Parathyroid adenoma (tissue), 2 donors: ENCODE data around the gene OR11H1.
"Not testable (repeated sequence)": the region's sequence is repeated elsewhere in the genome, so short reads cannot be mapped to it uniquely, and the experiment has no call there.

Experiments used
- H2AFZ ChIP-seq: fragments of 300-600 bp; sonication (generic); one replicate; pipeline ENCODE4 v1.7.0; 2017; ENCODE audit warnings: antibody characterized with exemption, mild to moderate bottlenecking
- H3K27ac ChIP-seq: fragments of 300-600 bp; sonication (generic); one replicate; pipeline ENCODE4 v1.7.0; 2017
- H3K27me3 ChIP-seq: fragments of 300-600 bp; sonication (generic); one replicate; pipeline ENCODE4 v1.7.0; 2017; ENCODE audit warnings: low read length; ENCODE audit not compliant: control insufficient read depth, insufficient read depth
- H3K36me3 ChIP-seq: fragments of 300-600 bp; sonication (generic); one replicate; pipeline ENCODE4 v1.7.0; 2017; ENCODE audit warnings: low read length; ENCODE audit not compliant: control insufficient read depth, insufficient read depth
- H3K4me1 ChIP-seq: fragments of 300-600 bp; sonication (generic); one replicate; pipeline ENCODE4 v1.7.0; 2017; ENCODE audit warnings: control low read depth
- H3K4me2 ChIP-seq: fragments of 300-600 bp; sonication (generic); one replicate; pipeline ENCODE4 v1.7.0; 2017; ENCODE audit warnings: low read length
- H3K4me3 ChIP-seq: fragments of 300-600 bp; sonication (generic); one replicate; pipeline ENCODE4 v1.7.0; 2017; ENCODE audit warnings: low read depth, low read length
- H3K79me2 ChIP-seq: fragments of 300-600 bp; sonication (generic); one replicate; pipeline ENCODE4 v1.7.0; 2017; ENCODE audit warnings: control low read depth
- H3K9ac ChIP-seq: fragments of 300-600 bp; sonication (generic); one replicate; pipeline ENCODE4 v1.7.0; 2017; ENCODE audit warnings: mild to moderate bottlenecking
- H3K9me3 ChIP-seq: fragments of 300-600 bp; sonication (generic); one replicate; pipeline ENCODE4 v1.7.0; 2017; ENCODE audit warnings: low read length; ENCODE audit not compliant: control insufficient read depth
- donor health status: primary hyperparathyroidism.

Gene OR11H1

GRCh38 chr22:15527892-15528291 lies at the start of gene OR11H1:
Gene OR11H1, plus strand, starts transcription at chr22:15528192. Its CDS starts 0 bp downstream, at chr22:15528192.
- not testable (repeated sequence) for H2AFZ ChIP-seq, H3K4me2 ChIP-seq, H3K36me3 ChIP-seq, H3K4me1 ChIP-seq, H3K27ac ChIP-seq, H3K4me3 ChIP-seq, H3K79me2 ChIP-seq, H3K27me3 ChIP-seq, H3K9me3 ChIP-seq, H3K9ac ChIP-seq

GRCh38 chr22:15509967-15510366 lies 18.0 kb upstream of the OR11H1 start:
- not testable (repeated sequence) for H3K79me2 ChIP-seq, H3K9me3 ChIP-seq, H3K4me3 ChIP-seq, H3K4me1 ChIP-seq, H3K27ac ChIP-seq, H3K36me3 ChIP-seq, H3K9ac ChIP-seq, H3K4me2 ChIP-seq, H2AFZ ChIP-seq, H3K27me3 ChIP-seq

- not testable (repeated sequence) for H3K27me3 ChIP-seq, H3K9me3 ChIP-seq, H3K27ac ChIP-seq, H3K9ac ChIP-seq, H3K79me2 ChIP-seq, H2AFZ ChIP-seq, H3K36me3 ChIP-seq, H3K4me1 ChIP-seq, H3K4me2 ChIP-seq, H3K4me3 ChIP-seq
Observed at GRCh38 chr22:15515896-15516295, 12.1 kb upstream of the OR11H1 start.

- not testable (repeated sequence) for H3K27me3 ChIP-seq
Observed at GRCh38 chr22:15553767-15554166, 25.8 kb downstream of the OR11H1 start.

GRCh38 chr22:15563461-15563860 lies 35.5 kb downstream of the OR11H1 start:
- H2AFZ ChIP-seq, H3K4me3 ChIP-seq, H3K27me3 ChIP-seq, H3K36me3 ChIP-seq, H3K27ac ChIP-seq, H3K9me3 ChIP-seq, H3K9ac ChIP-seq, H3K4me1 ChIP-seq, H3K4me2 ChIP-seq, H3K79me2 ChIP-seq: not testable (repeated sequence)

More at GRCh38 chr22:15553767-15554166, 25.8 kb downstream of the OR11H1 start:
- H3K36me3 ChIP-seq, H3K4me2 ChIP-seq, H3K4me3 ChIP-seq, H2AFZ ChIP-seq, H3K27ac ChIP-seq, H3K4me1 ChIP-seq, H3K9me3 ChIP-seq, H3K9ac ChIP-seq, H3K79me2 ChIP-seq: not testable (repeated sequence)

- not testable (repeated sequence) for H3K9ac ChIP-seq, H3K79me2 ChIP-seq, H2AFZ ChIP-seq, H3K4me1 ChIP-seq, H3K27ac ChIP-seq, H3K4me3 ChIP-seq, H3K9me3 ChIP-seq, H3K4me2 ChIP-seq, H3K27me3 ChIP-seq, H3K36me3 ChIP-seq
Observed at GRCh38 chr22:15565063-15565462, 37.1 kb downstream of the OR11H1 start.
